Measurements from ENCODE around the gene MT1G.
"Not testable (repeated sequence)": the region's sequence is repeated elsewhere in the genome, so short reads cannot be mapped to it uniquely, and the experiment has no call there.

DNA sequence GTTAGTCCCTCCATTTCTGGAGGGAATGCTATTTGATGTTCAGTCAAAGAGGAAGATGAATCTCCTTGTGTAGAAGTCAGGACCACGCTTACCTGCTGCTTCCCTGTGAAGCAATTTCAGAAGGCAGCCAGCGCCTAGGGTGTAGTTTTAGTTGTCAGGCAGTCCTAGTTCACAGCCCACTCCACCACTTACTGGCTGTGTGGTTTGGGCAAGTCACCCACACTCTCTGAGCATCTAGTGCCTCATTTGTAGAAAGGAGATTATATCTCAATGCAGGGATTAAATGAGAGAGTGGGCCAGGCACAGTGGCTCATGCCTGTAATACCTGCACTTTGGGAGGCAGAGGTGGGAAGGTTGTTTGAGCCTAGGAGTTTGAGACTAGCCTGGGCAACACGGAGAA lies 4.3 kb upstream of the MT1G start:
- not testable (repeated sequence) for TF ChIP-seq CTCF (IDR thresholded peaks at IDR 0.05; ENCODE audit: poor library complexity, severe bottlenecking); TAF1 (IDR thresholded peaks at IDR 0.05; ENCODE audit: low read depth); POLR2AphosphoS5 (IDR thresholded peaks at IDR 0.05); EP300 (conservative IDR thresholded peaks at IDR 0.05; ENCODE audit: poor library complexity, severe bottlenecking)
